CD4-positive, alpha-beta memory T cell (primary cell): ENCODE data around the gene MFSD1. TPM values are rescaled to one million over a fixed set of nuclear protein-coding genes. Genes with fewer than 3 reads are reported as not detected.

ENCODE experiments used
- CTCF ChIA-PET: fragments of 350-600 bp; sonication (Branson Sonifier 250); formaldehyde crosslinking; loops from one replicate; lab custom pipeline; 2021; ENCODE audit warnings: inconsistent platforms; ENCODE audit not compliant: partially characterized antibody; lab: Charles Lee
- POLR2A ChIA-PET: fragments of 350-600 bp; sonication (Branson Sonifier 250); formaldehyde crosslinking; loops from one replicate; lab custom pipeline; 2021; ENCODE audit not compliant: partially characterized antibody; lab: Charles Lee
- DNase-seq, 5 donors: peaks; one replicate each; pipeline versions ENCODE4 v3.0.0 to v3.0.0-alpha.2; 2020 to 2022; ENCODE audit warnings: mixed read lengths in 1 of 5
- H3K27ac ChIP-seq: one replicate; pipeline ENCODE4 v1.7.0; 2013; ENCODE audit warnings: low read depth, low read length
- H3K27me3 ChIP-seq: 2 replicates; pipeline ENCODE4 v1.7.0; 2013; ENCODE audit warnings: mild to moderate bottlenecking, low read length, moderate library complexity; ENCODE audit not compliant: insufficient read depth
- H3K36me3 ChIP-seq: 2 replicates; pipeline ENCODE4 v1.7.0; 2013; ENCODE audit warnings: mild to moderate bottlenecking, low read length, moderate library complexity; ENCODE audit not compliant: insufficient read depth
- H3K4me1 ChIP-seq: 2 replicates; pipeline ENCODE4 v1.7.0; 2013; ENCODE audit warnings: mild to moderate bottlenecking, low read length, moderate library complexity; ENCODE audit not compliant: insufficient read depth
- H3K4me3 ChIP-seq, 2 donors: one replicate each; pipeline ENCODE4 v1.7.0; 2013; ENCODE audit warnings: low read length in 2 of 2, mild to moderate bottlenecking in 1 of 2
- H3K9me3 ChIP-seq, 2 donors: one replicate each; pipeline ENCODE4 v1.7.0; 2013; ENCODE audit warnings: low read length in 2 of 2, control low read depth in 1 of 2; ENCODE audit not compliant: control insufficient read depth in 1 of 2
- H3K27ac Mint-ChIP-seq, 7 donors: one replicate each; pipeline ENCODE4 v1.8.0; 2020 to 2021; ENCODE audit warnings: mixed read lengths in 7 of 7, mild to moderate bottlenecking in 6 of 7, inconsistent platforms in 3 of 7, moderate library complexity in 3 of 7
- H3K27me3 Mint-ChIP-seq, 2 donors: one replicate each; pipeline ENCODE4 v1.8.0; 2020 to 2021; ENCODE audit warnings: mixed read lengths in 2 of 2
- H3K36me3 Mint-ChIP-seq, 2 donors: one replicate each; pipeline ENCODE4 v1.8.0; 2020 to 2021; ENCODE audit warnings: mixed read lengths in 2 of 2, inconsistent platforms in 1 of 2, mild to moderate bottlenecking in 1 of 2
- H3K4me1 Mint-ChIP-seq, 4 donors: one replicate each; pipeline ENCODE4 v1.8.0; 2020 to 2021; ENCODE audit warnings: mixed read lengths in 4 of 4, mild to moderate bottlenecking in 1 of 4
- H3K4me3 Mint-ChIP-seq, 8 donors: one replicate each; pipeline ENCODE4 v1.8.0; 2020 to 2021; ENCODE audit warnings: mixed read lengths in 8 of 8, mild to moderate bottlenecking in 7 of 8, moderate library complexity in 6 of 8, inconsistent platforms in 3 of 8
- H3K9me3 Mint-ChIP-seq, 8 donors: one replicate each; pipeline ENCODE4 v1.8.0; 2020 to 2021; ENCODE audit warnings: mixed read lengths in 8 of 8, mild to moderate bottlenecking in 5 of 8, inconsistent platforms in 3 of 8, moderate library complexity in 1 of 8
- intact Hi-C: fragments of 100-400 bp; cut with micrococcal nuclease; formaldehyde crosslinking; loops from one replicate; pipeline ENCODE4 v1.15.1; 2023
- polyA plus RNA-seq, 2 donors: library from polyadenylated mRNA; unstranded; fragments of 300-500 nt; fragmentation: Illumina TruSeq; gene quantifications; one replicate each; pipeline ENCODE4 v1.2.3, GENCODE V29; 2021
- total RNA-seq, 2 experiments: library from RNA; stranded (reverse); gene quantifications; one replicate each; pipeline ENCODE4 v1.2.3, GENCODE V29; 2021

MFSD1 gene
- total and polyA plus RNA-seq, 4 experiments from 2014 or later = 31.7 to 75.0 (median 42.6) TPM

DNA sequence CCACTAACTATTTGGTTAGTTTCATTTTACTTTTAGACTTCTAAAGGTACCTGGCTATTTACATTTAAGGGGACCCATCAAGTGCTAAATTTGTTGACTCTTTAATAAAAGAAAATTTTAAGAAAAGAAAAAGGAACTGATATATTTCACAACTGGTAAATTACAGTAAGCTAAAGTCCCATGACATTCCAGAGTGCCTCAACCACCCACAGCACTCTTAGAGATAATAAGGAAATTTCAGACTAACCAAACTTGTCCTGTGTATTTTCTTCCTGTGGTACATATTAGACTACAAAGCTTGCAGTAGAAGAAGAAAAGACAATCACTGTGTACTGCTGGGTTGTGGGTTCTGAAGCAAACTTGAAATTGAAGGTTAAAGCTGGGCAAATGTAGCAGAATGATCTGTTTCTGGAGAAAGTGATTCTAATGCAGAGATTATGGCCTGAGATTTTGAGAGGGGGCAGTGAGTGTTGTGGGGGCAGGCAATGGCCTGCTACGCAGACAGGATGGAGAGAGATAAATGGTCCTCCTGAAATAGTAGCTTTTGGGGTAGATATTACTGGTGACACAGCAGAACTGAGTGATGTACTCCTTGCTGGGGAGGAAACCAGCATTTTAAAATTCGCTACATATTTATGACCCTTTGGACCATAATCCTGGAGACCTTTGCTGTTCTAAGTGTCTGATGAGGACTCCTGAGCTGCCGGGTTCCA lies 24.5 kb upstream of the MFSD1 start:
- Mint-ChIP-seq H3K27me3 (peaks cover 0 to 1% of the 10 kb centered on the region in 2 donors), H3K4me1 (peaks cover 0 to 6% (median 4%) of the 10 kb centered on the region in 4 donors), H3K27ac (peak overlapping the region in 1 of 7 donors; percentile 5), H3K9me3 (no peaks in the 10 kb centered on the region), H3K36me3 (peaks cover 0 to 5% of the 10 kb centered on the region in 2 donors), H3K4me3 (no peak overlapping the region)
- ChIA-PET CTCF (interaction anchor here (0.7 to 1.5 kb wide), 5 partner anchors 16 to 118 kb away, joined by 3 to 4 read pairs (median 3); no protein-coding TSS in a partner anchor), POLR2A (no interaction called here)
- no peak overlapping the region for H3K4me3 ChIP-seq
- H3K9me3 ChIP-seq = no peaks in the 10 kb centered on the region
- no peaks in the 10 kb centered on the region for H3K27me3 ChIP-seq
- no peak for DNase-seq
- no peaks in the 10 kb centered on the region for H3K4me1 ChIP-seq
- no peak overlapping the region for H3K27ac ChIP-seq
- H3K36me3 ChIP-seq = no peaks in the 10 kb centered on the region
- intact Hi-C loops = no loop called here

GRCh38 chr3:158780766-158781165 lies 21.1 kb upstream of the MFSD1 start:
- ChIA-PET CTCF (interaction anchor here (1.5 to 1.7 kb wide), 2 partner anchors 10 to 53 kb away, joined by 5 to 8 read pairs; no protein-coding TSS in a partner anchor), POLR2A (no interaction called here)
- Mint-ChIP-seq H3K27ac (no peak overlapping the region), H3K9me3 (no peaks in the 10 kb centered on the region), H3K4me3 (no peak overlapping the region), H3K36me3 (peaks cover 0 to 6% of the 10 kb centered on the region in 2 donors), H3K4me1 (peaks cover 0 to 2% (median under 1%) of the 10 kb centered on the region in 4 donors), H3K27me3 (peaks cover 0 to 1% of the 10 kb centered on the region in 2 donors)
- H3K9me3 ChIP-seq = no peaks in the 10 kb centered on the region
- H3K36me3 ChIP-seq = no peaks in the 10 kb centered on the region
- no peak overlapping the region for H3K4me3 ChIP-seq
- H3K27me3 ChIP-seq = no peaks in the 10 kb centered on the region
- no peak overlapping the region for H3K27ac ChIP-seq
- H3K4me1 ChIP-seq = no peaks in the 10 kb centered on the region
- intact Hi-C loops = no loop called here
- no peak for DNase-seq

DNA sequence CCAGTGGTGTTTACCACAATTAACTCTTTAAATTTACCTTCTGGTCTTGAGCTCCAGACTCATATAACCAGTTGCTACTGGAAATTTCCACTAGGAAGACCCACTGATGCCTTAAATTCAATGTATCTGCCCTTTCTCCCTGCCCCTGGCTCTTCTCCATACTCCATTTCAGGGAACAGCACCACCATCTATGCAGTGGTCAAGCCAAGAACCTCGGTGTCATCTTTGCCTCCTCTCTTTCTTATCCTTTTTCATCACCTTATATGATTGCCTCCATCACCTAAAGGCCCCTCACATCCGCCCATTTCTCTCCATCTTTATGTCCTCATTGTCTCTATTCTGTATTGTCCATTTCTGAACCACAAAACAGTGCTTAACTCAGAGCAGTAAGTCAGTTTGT lies 20.7 kb upstream of the MFSD1 start:
- POLR2A ChIA-PET = no interaction called here
- no peak overlapping the region for H3K4me3 ChIP-seq
- H3K9me3 Mint-ChIP-seq = no peaks in the 10 kb centered on the region
- intact Hi-C loops = no loop called here
- H3K4me1 Mint-ChIP-seq = peaks cover 0 to under 1% (median 0%) of the 10 kb centered on the region in 4 donors
- H3K27ac ChIP-seq = no peak overlapping the region
- H3K4me1 ChIP-seq = no peaks in the 10 kb centered on the region
- H3K36me3 ChIP-seq = no peaks in the 10 kb centered on the region
- peak overlapping the region in 1 of 7 donors; percentile 77 for H3K27ac Mint-ChIP-seq
- no peaks in the 10 kb centered on the region for H3K9me3 ChIP-seq
- no peak for DNase-seq
- peaks cover 0 to 6% of the 10 kb centered on the region in 2 donors for H3K36me3 Mint-ChIP-seq
- H3K4me3 Mint-ChIP-seq = no peak overlapping the region
- H3K27me3 ChIP-seq = no peaks in the 10 kb centered on the region
- CTCF ChIA-PET = no interaction called here
- H3K27me3 Mint-ChIP-seq = peaks cover 0 to 1% of the 10 kb centered on the region in 2 donors

DNA sequence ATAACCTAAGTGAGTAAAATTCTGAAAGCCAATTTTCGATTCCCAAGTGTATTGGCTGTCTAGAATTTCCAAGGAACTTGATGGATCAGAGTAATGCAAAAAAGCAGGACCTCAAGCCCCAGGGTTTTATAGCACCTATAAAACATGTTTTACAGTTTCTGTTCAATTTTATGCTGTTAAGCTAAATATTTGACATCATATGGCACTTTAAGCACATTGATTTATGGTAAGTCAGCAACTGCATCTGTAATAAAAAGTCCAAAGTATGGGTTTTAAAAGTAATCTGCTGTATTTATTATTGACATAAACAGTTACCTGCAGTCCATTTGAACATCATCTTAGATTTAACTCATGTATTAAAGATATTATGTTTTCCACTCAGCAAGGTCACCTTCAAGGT lies 20.0 kb upstream of the MFSD1 start:
- Mint-ChIP-seq H3K9me3 (no peaks in the 10 kb centered on the region), H3K27ac (no peak overlapping the region), H3K36me3 (peaks cover 0 to 6% of the 10 kb centered on the region in 2 donors), H3K4me1 (no peaks in the 10 kb centered on the region), H3K4me3 (no peak overlapping the region), H3K27me3 (peaks cover 0 to 1% of the 10 kb centered on the region in 2 donors)
- Histone ChIP-seq H3K4me1 (no peaks in the 10 kb centered on the region), H3K36me3 (no peaks in the 10 kb centered on the region), H3K27ac (no peak overlapping the region), H3K27me3 (no peaks in the 10 kb centered on the region), H3K9me3 (no peaks in the 10 kb centered on the region), H3K4me3 (no peak overlapping the region)
- DNase-seq = no peak
- ChIA-PET POLR2A (no interaction called here), CTCF (no interaction called here)
- intact Hi-C loops = no loop called here

- Mint-ChIP-seq H3K36me3 (peaks cover 0 to 6% of the 10 kb centered on the region in 2 donors), H3K4me3 (no peak overlapping the region), H3K27me3 (peaks cover 0 to 1% of the 10 kb centered on the region in 2 donors), H3K4me1 (no peaks in the 10 kb centered on the region), H3K27ac (no peak overlapping the region), H3K9me3 (no peaks in the 10 kb centered on the region)
- H3K4me3 ChIP-seq = no peak overlapping the region
- POLR2A ChIA-PET = no interaction called here
- no peaks in the 10 kb centered on the region for H3K9me3 ChIP-seq
- CTCF ChIA-PET = interaction anchor here (1.1 to 4.0 kb wide), 3 partner anchors 13 to 55 kb away, joined by 3 to 28 read pairs (median 3); no protein-coding TSS in a partner anchor
- DNase-seq = no peak
- no peaks in the 10 kb centered on the region for H3K27me3 ChIP-seq
- no peak overlapping the region for H3K27ac ChIP-seq
- intact Hi-C loops = no loop called here
- H3K4me1 ChIP-seq = no peaks in the 10 kb centered on the region
- no peaks in the 10 kb centered on the region for H3K36me3 ChIP-seq
Measured at GRCh38 chr3:158782283-158782989, 19.4 kb upstream of the MFSD1 start.

GRCh38 chr3:158783051-158783450 lies 18.8 kb upstream of the MFSD1 start:
- Histone ChIP-seq H3K27ac (no peak overlapping the region), H3K27me3 (no peaks in the 10 kb centered on the region), H3K36me3 (no peaks in the 10 kb centered on the region), H3K4me1 (no peaks in the 10 kb centered on the region), H3K4me3 (no peak overlapping the region), H3K9me3 (no peaks in the 10 kb centered on the region)
- no peak for DNase-seq
- H3K4me3 Mint-ChIP-seq = no peak overlapping the region
- intact Hi-C loops = no loop called here
- no peak overlapping the region for H3K27ac Mint-ChIP-seq
- ChIA-PET POLR2A (no interaction called here), CTCF (interaction anchor here (1.1 to 4.0 kb wide), 3 partner anchors 13 to 56 kb away, joined by 3 to 28 read pairs (median 3); no protein-coding TSS in a partner anchor)
- no peaks in the 10 kb centered on the region for H3K4me1 Mint-ChIP-seq
- peaks cover 0 to 1% of the 10 kb centered on the region in 2 donors for H3K27me3 Mint-ChIP-seq
- H3K36me3 Mint-ChIP-seq = peaks cover 0 to 6% of the 10 kb centered on the region in 2 donors
- no peaks in the 10 kb centered on the region for H3K9me3 Mint-ChIP-seq

DNA sequence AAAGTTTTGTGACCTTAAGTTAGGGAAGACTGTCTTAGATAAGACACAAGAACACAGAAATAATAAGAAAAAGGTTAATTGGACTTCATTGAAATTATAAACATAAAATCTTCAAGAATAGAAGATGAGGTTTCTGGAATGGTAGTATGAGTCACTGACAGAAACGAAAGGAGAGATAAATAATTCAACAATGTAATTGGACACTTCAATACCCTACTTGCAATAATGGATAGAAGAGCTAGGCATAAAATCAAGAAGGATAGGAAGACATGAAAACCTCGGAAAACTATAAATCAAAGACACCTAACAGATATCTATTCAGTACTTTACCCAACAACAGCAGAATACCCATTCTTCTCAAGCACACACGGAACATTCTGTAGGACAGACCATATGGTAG lies 15.9 kb upstream of the MFSD1 start:
- no peaks in the 10 kb centered on the region for H3K4me1 Mint-ChIP-seq
- DNase-seq = no peak
- no peaks in the 10 kb centered on the region for H3K9me3 Mint-ChIP-seq
- H3K27ac Mint-ChIP-seq = no peak overlapping the region
- H3K4me3 Mint-ChIP-seq = no peak overlapping the region
- H3K4me3 ChIP-seq = no peak overlapping the region
- peaks cover 0 to 1% of the 10 kb centered on the region in 2 donors for H3K27me3 Mint-ChIP-seq
- intact Hi-C loops = no loop called here
- no peak overlapping the region for H3K27ac ChIP-seq
- H3K36me3 ChIP-seq = no peaks in the 10 kb centered on the region
- no peaks in the 10 kb centered on the region for H3K27me3 ChIP-seq
- H3K9me3 ChIP-seq = no peaks in the 10 kb centered on the region
- CTCF ChIA-PET = interaction anchor here (4.0 kb wide), 1 partner anchor 58 kb away, joined by 28 read pairs; no protein-coding TSS in a partner anchor
- POLR2A ChIA-PET = no interaction called here
- peaks cover 3% of the 10 kb centered on the region for H3K4me1 ChIP-seq
- H3K36me3 Mint-ChIP-seq = peaks cover 0 to 3% of the 10 kb centered on the region in 2 donors
